ENCODE data around the gene FAM120A. TPM values are rescaled to one million over a fixed set of nuclear protein-coding genes. Genes with fewer than 3 reads are reported as not detected.

The FAM120A gene
- total RNA-seq, result 100 to 1,000 TPM; 121 TPM

- H3K4me1 Mint-ChIP-seq, result peaks cover 25% of the 10 kb centered on the region
Observed at GRCh38 chr9:93450945-93451815, at the start of gene FAM120A. TSS of gene FAM120A (plus strand) at chr9:93451685. CDS start at chr9:93451916, 231 bp downstream.

DNA sequence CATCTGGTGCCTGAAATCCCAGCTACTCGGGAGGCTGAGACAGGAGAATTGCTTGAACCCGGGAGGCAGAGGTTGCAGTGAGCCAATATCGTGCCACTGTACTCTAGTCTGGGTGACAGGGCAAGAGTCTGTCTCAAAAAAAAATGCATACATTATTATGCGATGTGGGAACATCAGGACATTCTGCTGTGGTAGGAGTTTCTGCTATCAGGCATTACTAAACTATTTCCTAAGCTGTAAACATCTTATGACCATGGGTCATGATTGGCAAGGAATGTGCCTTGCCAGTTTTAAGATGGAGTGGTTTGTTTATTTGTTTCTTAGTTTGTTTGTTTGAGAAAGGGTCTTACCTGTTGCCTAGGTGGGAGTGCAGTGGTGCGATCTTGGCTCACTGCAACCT is 45.1 kb upstream of the FAM120A start:
- Mint-ChIP-seq H3K27me3 (peaks cover 18% of the 10 kb centered on the region), H3K4me1 (no peaks in the 10 kb centered on the region), H3K9me3 (no peaks in the 10 kb centered on the region), H3K4me3 (no peak overlapping the region), H3K27ac (no peak overlapping the region), H3K36me3 (no peaks in the 10 kb centered on the region)
- no peak for DNase-seq

More at GRCh38 chr9:93450945-93451815, at the start of gene FAM120A:
- Mint-ChIP-seq H3K27me3 (no peaks in the 10 kb centered on the region), H3K4me3 (peak within 1 kb of the TSS; percentile 95), H3K9me3 (no peaks in the 10 kb centered on the region), H3K27ac (peak within 1 kb of the TSS; percentile 95), H3K36me3 (peaks cover 46% of the 10 kb centered on the region)
- DNase-seq, result peak; percentile 82

DNA sequence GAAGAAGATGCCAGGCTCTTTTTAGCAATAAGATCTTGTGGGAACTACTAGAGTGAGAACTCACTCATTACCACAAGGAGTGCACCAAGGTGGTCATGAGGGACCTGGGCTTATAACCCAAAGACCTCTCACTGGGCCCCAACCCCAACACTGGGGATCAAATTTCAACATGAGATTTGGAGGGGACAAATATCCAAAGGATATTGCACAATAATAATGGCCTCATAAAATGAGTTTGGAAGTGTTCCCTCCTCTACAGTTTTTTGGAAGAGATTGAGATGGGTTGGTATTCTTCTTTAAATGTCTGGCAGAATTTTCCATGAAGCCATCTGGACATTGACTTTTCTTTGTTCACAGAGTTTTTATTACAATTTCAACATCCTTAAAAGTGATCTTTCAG is 38.0 kb upstream of the FAM120A start:
- no peak for DNase-seq
- H3K9me3 Mint-ChIP-seq, result peaks cover 2% of the 10 kb centered on the region
- H3K27ac Mint-ChIP-seq, result no peak overlapping the region
- H3K4me3 Mint-ChIP-seq, result no peak overlapping the region
- peaks cover 9% of the 10 kb centered on the region for H3K4me1 Mint-ChIP-seq
- no peaks in the 10 kb centered on the region for H3K36me3 Mint-ChIP-seq
- H3K27me3 Mint-ChIP-seq, result peaks cover 20% of the 10 kb centered on the region

DNA sequence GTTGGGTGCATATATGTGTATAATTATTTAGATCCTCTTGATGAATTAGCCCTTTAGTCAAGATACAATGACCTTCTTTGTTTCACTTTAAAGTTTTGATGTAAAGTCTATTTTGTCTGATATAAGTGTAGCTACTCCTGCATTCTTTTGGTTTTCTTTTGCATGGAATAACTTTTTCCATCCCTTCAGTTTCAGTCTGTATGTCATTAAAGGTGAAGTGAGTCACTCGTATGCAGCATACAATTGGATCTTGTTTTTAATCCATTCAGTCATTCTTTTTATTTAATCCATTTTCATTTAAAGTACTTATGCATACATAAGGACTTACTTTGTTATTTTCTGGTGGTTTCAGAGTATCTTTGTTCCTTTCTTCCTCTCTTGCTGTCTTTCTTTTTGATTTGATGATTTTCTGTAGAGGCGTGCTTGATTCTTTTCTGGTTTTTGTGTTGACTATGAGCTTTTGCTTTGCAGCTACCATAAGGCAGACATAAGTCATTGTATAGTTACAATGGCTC is 36.3 kb upstream of the FAM120A start:
- H3K9me3 Mint-ChIP-seq, result peaks cover 8% of the 10 kb centered on the region

DNA sequence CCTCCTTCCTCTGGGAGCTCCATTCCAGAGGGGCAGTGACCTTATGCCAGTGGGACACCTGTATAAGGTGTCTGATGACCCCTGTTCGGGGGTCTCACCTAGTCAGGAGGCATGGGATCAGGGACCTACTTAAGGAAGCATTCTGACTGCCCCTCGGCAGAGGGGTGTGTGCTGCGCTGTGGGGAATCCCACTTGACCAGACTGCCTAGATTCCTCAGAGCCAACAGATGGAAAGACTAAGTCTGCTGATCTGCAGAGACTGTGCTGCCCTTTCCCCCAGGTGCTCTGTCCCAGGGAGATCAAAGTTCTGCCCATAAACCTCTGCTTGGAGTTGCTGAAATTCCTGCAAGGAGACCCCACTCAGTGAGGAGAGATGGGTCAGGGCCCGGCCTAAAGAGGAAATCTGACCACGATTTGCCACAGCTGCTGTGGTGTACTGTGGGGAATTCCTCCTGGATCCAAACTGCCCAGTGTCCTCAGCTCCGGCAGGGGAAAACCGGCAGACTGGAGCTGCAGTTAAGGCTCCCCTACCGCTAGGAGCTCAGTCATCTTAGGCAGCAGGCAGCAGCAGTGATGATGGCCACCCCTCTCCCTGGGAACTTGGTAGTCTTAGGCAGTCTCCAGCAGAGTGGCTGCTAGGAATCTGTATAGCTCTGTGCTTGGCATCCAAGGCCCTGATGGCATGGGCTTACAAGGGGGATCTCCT is 34.8 kb upstream of the FAM120A start:
- DNase-seq, result no peak
- H3K4me1 Mint-ChIP-seq, result peaks cover 9% of the 10 kb centered on the region
- peaks cover 6% of the 10 kb centered on the region for H3K27me3 Mint-ChIP-seq
- H3K9me3 Mint-ChIP-seq, result peaks cover 9% of the 10 kb centered on the region
- H3K4me3 Mint-ChIP-seq, result no peak overlapping the region
- H3K36me3 Mint-ChIP-seq, result peaks cover 2% of the 10 kb centered on the region
- no peak overlapping the region for H3K27ac Mint-ChIP-seq

More for the DNA sequence above, 36.3 kb upstream of the FAM120A start:
- no peak for DNase-seq
- H3K4me1 Mint-ChIP-seq, result peaks cover 9% of the 10 kb centered on the region
- H3K27me3 Mint-ChIP-seq, result peaks cover 12% of the 10 kb centered on the region
- no peak overlapping the region for H3K4me3 Mint-ChIP-seq
- H3K27ac Mint-ChIP-seq, result no peak overlapping the region
- H3K36me3 Mint-ChIP-seq, result peaks cover 2% of the 10 kb centered on the region

- H3K4me1 Mint-ChIP-seq, result peaks cover 9% of the 10 kb centered on the region
Observed at GRCh38 chr9:93417538-93417937, 33.9 kb upstream of the FAM120A start.

DNA sequence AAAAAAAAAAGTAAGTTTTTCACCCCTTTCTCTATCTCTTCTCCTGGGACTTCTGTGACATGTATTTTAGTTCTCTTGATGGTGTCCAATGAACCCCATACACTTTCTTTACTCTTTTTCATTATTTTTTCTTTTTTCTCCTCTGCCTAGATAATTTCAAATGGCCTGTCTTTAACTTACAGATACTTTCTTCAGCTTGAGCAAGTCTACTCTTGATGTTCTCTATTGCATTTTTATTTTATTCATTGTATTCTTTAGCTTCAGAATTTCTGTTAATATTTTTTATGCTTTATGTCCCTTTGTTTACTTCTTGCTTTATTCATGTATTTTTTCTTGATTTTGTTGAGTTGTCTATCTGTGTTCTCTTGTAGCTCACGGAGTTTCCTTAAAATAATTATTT is 32.5 kb upstream of the FAM120A start:
- Mint-ChIP-seq H3K4me1 (peaks cover 9% of the 10 kb centered on the region), H3K9me3 (peaks cover 8% of the 10 kb centered on the region), H3K36me3 (peaks cover 2% of the 10 kb centered on the region), H3K27ac (no peak overlapping the region), H3K4me3 (no peak overlapping the region), H3K27me3 (no peaks in the 10 kb centered on the region)
- no peak for DNase-seq

More at GRCh38 chr9:93417538-93417937, 33.9 kb upstream of the FAM120A start:
- Mint-ChIP-seq H3K36me3 (peaks cover 2% of the 10 kb centered on the region), H3K27me3 (peaks cover 6% of the 10 kb centered on the region), H3K4me3 (no peak overlapping the region), H3K9me3 (peaks cover 9% of the 10 kb centered on the region), H3K27ac (no peak overlapping the region)
- no peak for DNase-seq

GRCh38 chr9:93422977-93423616 is 28.4 kb upstream of the FAM120A start:
- H3K27me3 Mint-ChIP-seq, result no peaks in the 10 kb centered on the region
- peaks cover 8% of the 10 kb centered on the region for H3K9me3 Mint-ChIP-seq
- H3K4me3 Mint-ChIP-seq, result no peak overlapping the region
- peaks cover 4% of the 10 kb centered on the region for H3K36me3 Mint-ChIP-seq
- no peak overlapping the region for H3K27ac Mint-ChIP-seq
- no peak for DNase-seq
- no peaks in the 10 kb centered on the region for H3K4me1 Mint-ChIP-seq

GRCh38 chr9:93427655-93428379 is 23.7 kb upstream of the FAM120A start:
- no peaks in the 10 kb centered on the region for H3K27me3 Mint-ChIP-seq
- peaks cover 2% of the 10 kb centered on the region for H3K36me3 Mint-ChIP-seq
- peaks cover 2% of the 10 kb centered on the region for H3K4me1 Mint-ChIP-seq
- no peak overlapping the region for H3K27ac Mint-ChIP-seq
- no peak overlapping the region for H3K4me3 Mint-ChIP-seq
- H3K9me3 Mint-ChIP-seq, result no peaks in the 10 kb centered on the region
- no peak for DNase-seq

- H3K36me3 Mint-ChIP-seq, result peaks cover 1% of the 10 kb centered on the region
- no peak for DNase-seq
- no peak overlapping the region for H3K27ac Mint-ChIP-seq
- H3K27me3 Mint-ChIP-seq, result no peaks in the 10 kb centered on the region
- no peaks in the 10 kb centered on the region for H3K9me3 Mint-ChIP-seq
- no peak overlapping the region for H3K4me3 Mint-ChIP-seq
- peaks cover 2% of the 10 kb centered on the region for H3K4me1 Mint-ChIP-seq
Observed at GRCh38 chr9:93431539-93432105, 19.9 kb upstream of the FAM120A start.

GRCh38 chr9:93432964-93433363 is 18.5 kb upstream of the FAM120A start:
- Mint-ChIP-seq H3K4me3 (no peak overlapping the region), H3K27ac (no peak overlapping the region), H3K27me3 (no peaks in the 10 kb centered on the region), H3K9me3 (no peaks in the 10 kb centered on the region), H3K36me3 (peaks cover under 1% of the 10 kb centered on the region), H3K4me1 (peaks cover 2% of the 10 kb centered on the region)
- no peak for DNase-seq

DNA sequence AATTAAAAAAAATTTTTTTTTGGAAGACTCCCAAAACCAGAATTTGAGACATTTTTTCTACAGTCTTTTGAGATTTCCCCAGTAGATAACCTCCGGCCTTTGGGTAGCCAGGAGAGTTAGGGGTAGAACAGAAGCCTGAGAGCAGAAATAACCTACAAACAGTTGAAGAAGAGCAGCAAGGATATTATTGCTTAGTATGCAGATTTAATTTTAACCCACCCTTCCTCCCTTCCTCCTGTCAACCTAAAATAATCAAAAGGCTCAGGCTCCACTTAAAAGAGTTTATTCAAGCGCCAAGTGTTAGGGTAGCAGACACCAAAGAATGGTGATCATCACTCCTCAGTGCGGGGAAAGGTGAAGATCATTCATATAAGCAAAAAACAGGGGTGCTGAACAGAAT is 17.4 kb upstream of the FAM120A start:
- Mint-ChIP-seq H3K4me1 (peaks cover 2% of the 10 kb centered on the region), H3K4me3 (no peak overlapping the region), H3K27ac (no peak overlapping the region), H3K36me3 (peaks cover 1% of the 10 kb centered on the region), H3K9me3 (no peaks in the 10 kb centered on the region), H3K27me3 (no peaks in the 10 kb centered on the region)
- no peak for DNase-seq

GRCh38 chr9:93435386-93435785 is 16.1 kb upstream of the FAM120A start:
- DNase-seq, result no peak
- no peak overlapping the region for H3K27ac Mint-ChIP-seq
- H3K4me3 Mint-ChIP-seq, result no peak overlapping the region
- peaks cover 2% of the 10 kb centered on the region for H3K4me1 Mint-ChIP-seq
- no peaks in the 10 kb centered on the region for H3K27me3 Mint-ChIP-seq
- no peaks in the 10 kb centered on the region for H3K9me3 Mint-ChIP-seq
- peaks cover 1% of the 10 kb centered on the region for H3K36me3 Mint-ChIP-seq

DNA sequence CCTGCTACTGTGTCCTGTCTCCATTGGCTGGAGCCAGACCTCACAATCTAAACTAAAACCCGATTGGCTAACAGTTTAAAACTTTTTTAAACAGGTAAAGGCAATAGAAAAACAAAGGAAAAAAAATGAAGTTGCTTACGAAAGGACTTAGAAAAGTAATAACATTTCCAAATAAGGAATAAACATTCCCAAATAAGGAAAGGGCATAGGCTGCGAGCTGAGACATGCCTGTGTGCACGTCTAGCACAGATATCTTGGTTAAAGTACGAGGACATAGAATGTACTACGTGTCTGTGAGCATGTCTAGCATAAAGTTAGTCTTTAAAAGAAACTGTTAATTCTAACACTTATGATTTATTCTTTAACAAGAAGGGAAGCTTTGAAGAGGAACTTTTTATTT is 15.3 kb upstream of the FAM120A start:
- H3K36me3 Mint-ChIP-seq, result peaks cover 1% of the 10 kb centered on the region
- DNase-seq, result no peak
- H3K4me1 Mint-ChIP-seq, result peaks cover 2% of the 10 kb centered on the region
- no peak overlapping the region for H3K27ac Mint-ChIP-seq
- no peaks in the 10 kb centered on the region for H3K9me3 Mint-ChIP-seq
- no peaks in the 10 kb centered on the region for H3K27me3 Mint-ChIP-seq
- no peak overlapping the region for H3K4me3 Mint-ChIP-seq
